Fibroblast of skin of scalp (primary cell): Measurements from ENCODE around the gene LSM10.
A peak's percentile ranks its signal among the peaks of the same experiment; 100 is the strongest.

Experiments
- DNase-seq: peaks from one replicate; pipeline ENCODE4 v3.0.0-alpha.2; 2013

The LSM10 gene

DNA sequence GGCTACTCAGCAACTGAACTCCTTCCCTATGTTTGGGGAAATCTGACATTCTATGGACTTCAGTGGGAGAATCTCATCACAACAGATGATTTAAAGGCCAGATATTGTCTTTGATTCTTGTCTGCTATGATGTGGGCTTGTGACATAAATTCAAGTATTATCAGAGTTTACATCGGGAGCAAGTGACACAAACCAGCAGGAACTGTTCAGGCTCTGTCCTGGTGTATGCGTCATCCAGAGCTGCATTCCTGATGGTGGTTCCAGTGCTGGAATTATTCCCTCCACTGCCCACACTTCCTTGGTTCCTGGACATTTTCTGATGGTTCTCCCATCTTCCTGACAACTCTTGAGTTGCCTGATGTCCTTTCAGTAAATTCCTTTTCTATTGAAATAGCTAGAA lies 10.8 kb upstream of the LSM10 start:
- peak; percentile 50 for DNase-seq

DNA sequence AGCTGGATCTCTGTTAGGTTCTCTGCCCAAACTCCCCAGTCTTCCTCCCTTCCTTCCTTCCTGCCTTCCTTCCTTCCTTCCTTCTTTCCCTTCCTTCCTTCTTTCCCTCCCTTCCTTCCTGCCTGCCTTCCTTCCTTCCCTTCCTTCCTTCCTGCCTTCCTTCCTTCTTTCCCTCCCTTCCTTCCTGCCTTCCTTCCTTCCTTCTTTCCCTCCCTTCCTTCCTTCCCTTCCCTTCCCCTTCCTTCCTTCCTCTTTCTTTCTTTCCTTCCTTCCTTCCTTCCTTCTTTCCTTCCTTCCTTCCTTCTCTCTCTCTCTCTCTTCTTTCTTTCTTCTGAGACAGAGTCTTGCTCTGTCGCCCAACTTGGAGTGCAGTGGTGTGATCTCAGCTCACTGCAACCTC lies 8.7 kb upstream of the LSM10 start:
- no peak for DNase-seq

DNA sequence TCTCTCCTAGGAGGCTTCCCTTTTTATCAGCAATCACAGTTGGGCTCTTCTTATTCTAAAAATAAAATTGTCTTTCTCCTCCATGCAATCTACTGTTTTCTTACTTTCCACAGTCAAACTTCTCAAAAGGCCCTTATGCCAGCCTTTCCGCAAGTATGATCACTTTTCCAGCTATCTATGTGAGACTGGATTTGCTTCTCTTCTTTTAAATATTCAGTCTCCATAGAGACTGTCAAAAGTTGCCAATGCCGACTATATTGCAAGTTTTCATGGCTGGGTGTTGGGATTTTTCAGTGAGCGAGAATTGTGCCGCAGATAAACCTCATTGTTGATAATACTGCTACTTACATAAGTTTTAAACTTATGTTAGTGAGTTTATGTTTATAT lies 4.8 kb upstream of the LSM10 start:
- no peak for DNase-seq

DNA sequence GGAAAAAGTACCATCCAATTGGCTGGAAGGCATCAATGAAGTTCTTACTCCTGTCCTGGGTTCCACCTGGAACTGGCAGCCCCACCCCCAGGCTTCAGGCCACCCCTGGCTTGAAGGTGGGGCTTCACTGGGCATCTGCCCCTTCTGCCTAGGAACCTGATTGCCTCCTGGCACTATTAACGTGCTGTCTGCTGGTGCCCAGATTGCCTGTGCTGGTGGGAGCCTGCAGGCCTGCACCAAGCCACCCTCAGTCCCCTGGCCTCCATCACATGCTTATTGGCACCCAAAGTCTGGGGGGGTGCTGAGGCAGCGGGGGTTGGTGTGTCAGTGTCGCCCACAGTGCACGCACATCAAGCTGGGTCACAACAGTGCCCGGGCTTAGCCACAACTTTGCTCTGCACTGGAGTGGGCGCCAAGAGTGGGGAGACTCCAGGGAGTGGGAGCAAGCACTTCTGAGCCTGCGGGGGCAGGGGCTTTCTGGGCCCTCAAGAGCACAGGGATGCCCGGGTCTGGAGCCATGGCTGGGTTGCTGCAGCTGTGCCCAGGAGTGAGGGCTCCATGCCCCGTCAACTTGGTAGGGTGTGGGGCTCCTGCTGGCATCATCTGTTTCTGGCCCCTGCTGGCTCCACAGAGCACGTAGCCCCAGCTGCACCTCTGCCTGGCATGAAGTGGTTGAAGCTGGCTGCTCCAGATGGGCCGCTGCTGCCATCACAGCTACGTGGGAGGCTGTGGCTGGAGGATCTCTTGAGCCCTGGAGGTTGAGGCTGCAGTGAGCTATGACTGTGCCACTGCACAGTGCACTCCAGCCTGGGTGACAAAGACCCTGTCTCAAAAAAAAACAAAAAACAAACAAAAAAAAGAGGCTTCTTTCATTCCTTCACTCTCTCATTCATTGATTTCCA lies 4.1 kb upstream of the LSM10 start:
- DNase-seq: no peak

DNA sequence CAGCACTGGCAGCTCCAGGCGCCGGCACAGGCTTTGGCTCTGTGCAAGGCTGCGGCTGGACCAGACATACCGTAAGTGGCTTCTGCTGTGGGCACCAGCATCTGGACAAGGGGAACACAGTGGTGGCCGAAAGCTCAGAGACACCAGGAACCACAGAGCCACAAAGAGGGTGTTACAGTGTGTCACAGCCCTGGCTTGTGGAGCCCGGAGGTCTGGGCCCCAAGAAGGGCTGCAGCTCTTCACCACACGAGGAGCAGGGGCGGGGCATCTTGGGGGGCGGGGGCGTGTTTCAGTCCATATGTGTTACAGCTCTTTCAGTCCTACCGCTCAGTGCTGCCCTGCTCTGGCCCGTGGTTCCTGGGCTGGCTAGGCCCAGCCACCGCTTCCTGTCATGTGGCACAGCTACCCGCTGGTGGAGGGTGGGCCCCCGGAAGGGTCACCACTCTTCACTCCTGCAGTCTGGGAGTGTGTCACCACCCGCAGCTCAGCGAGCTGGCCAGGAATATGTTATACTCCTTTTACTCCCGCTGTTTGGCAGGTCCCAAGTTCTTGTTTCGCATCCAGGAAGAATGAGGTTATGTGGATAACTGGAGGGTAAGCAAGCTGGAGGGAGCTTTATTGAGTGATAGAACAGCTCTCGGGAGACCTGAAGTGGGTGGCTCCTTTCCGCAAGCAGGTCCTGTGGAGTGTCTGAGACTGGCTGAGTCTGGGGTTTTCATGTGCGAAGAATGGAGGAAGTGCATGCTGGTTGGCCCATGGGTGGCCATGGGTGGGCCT lies 3.3 kb upstream of the LSM10 start:
- peak; percentile 70 for DNase-seq

DNA sequence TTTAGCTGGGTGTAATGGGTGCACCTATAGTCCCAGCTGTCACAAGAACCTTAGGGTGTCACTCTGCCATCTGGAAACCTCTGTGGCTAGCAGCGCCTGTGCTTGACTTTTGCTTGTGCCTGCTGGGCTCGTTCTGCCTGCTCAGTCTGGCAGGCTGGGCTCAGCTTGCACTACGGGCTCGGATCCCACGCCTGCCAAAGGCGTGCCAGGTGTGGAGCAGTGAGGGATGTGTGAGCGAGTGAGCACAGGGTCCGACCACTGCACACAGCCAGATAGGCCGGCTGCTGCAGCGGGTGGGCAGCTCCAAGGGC lies 2.8 kb upstream of the LSM10 start:
- DNase-seq: no peak

DNA sequence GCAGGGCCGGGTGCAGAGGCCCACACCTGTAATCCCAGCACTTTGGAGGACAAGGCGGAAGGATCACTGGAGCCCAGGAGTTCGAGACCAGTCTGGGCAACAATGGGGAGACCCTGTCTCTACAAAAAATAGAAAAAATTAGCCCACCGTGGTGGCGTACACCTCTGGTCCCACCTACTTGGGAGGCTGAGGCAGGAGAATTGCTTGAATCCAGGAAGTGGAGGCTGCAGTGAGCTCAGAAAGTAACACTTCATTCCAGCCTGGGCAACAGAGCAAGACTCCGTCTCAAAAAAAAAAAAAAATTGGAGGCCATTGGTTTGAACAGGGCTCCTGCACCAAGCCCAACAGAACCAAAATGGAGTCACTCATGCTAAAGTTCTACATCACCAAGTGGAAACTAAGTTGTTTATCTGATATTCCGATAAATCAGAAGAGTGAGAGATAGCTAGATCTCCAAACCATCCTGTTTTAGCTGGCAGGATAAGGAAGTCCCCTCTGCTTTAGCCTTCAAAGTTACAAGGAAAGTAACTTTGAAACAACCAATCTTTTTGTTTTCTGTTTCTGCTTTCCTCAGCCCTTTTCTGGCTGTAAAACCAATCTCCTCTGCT lies 766 bp upstream of the LSM10 start:
- no peak for DNase-seq

DNA sequence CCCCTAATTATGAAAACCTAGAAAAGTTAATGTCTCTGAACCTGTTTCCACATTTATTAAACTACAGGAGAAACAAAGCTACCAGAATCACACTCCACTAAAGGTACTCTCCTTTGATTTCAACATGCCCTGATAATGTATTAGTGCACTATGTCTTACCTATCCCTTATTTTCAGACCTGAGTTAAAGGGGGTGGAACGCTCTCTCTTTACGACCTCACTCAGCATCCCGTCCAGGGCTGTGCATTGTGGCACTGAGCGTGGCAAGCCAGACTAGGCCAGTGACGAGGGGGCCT lies 678 bp downstream of the LSM10 start:
- DNase-seq: no peak

DNA sequence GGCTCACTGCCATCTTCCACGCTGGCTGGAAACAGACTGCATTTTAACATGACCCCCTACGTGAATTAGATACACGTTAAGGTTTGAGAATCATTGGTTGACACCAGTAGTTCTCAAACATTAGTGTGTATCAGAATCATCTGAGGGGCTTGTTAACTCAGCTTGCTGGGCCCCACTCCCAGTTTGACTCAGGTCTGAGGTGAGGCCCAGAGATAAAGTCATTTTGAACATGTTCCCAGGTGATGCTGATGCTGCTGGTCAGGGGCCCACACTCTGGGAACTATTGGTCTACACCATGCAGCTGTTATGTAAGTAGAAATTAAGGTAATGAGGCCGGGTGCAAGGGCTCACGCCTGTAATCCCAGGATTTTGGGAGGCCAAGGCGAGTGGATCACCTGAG lies 1.3 kb downstream of the LSM10 start:
- no peak for DNase-seq

DNA sequence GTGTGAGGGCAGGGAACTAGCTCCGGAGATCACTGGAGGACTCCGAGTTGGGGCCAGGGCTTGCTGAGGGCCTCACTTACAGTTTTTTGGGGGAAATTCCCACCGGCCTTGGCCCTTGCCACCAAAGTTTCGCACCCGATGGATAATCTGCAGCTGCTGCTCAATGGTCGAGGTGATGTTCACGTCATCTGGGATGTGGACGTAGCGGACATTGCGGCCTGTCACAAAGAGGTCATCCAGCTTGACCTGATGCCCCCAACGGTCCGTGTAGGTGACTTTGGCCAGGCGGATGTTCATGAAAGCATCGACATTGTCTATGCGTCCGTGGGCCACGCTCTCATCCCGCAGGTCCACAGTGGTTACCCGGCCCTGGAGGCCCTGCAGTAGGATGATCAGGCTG lies 4.0 kb downstream of the LSM10 start:
- DNase-seq: no peak

DNA sequence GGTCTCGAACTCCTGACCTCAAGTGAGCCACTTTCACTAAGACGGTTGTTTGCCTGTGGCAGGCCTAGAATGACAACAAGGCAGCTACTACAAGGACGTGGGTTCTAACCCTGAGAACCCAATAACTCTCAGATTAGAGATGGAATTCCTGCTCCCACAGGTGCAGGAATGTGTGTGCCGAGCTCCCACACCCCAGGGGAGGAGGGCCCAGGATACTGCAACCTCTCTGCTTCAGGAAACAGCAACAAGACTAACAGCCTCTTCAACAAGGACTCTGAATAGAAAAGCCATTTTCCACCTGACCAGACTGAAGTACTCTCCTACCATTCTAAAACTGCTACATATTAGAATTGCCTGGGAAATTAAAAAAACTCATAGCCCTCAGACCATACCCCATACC lies 4.9 kb downstream of the LSM10 start:
- DNase-seq: no peak

DNA sequence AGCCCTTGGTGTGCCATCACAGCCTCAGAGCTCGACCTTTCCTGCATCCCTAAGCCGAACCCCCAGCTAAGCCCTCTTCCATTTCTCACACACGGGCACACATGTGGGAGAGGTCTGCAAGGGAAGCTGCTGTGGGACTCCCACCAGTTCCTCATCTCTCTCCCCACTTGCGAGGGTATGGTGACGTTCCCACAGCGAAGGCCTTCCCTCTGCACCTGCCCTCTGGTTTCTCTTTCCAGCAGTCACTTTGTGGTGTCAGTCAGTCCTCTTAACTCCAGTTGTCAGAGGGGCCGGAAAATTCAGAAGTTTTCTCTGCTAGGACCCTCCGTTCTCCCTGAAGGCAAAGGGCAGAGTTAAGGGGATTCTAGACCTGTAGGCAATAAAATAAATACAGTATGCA lies 6.4 kb downstream of the LSM10 start:
- no peak for DNase-seq

DNA sequence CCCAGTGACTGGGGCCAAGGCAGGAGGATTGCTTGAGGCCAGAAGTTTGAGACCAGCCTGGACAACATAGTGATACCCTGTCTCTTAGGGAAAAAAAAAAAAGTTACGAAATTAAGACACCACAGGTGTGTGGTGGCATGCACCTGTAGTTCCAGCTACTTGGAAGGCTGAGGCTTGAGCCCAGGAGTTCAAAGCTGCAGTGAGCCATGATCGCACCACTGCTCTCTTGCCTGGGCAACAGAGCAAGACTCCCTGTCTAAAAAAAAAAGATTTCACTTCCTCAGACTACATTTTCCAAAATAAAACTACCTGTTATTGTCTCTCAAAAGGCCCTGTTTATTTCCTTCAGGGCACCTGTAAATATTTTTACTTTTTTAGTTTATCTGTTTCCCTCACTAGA lies 7.3 kb downstream of the LSM10 start:
- no peak for DNase-seq

DNA sequence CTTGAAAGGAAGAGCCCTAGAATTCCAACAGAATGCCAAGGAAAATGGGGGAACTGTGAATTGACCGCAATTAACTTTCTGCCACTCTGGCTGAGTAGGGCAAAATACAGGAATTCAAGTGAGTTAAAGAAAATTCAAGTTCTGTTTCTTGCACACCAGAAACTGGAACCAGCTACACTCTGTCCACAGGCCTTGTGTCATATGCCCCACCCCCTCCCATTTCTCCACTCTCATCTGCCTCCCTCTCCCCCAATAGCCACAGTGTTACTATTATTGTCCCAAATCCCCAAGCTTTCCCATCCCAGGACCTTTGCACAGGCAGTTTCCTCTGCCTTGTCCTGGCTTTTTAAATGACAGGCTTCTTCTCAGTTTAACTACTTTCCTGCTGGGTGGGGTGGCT lies 7.7 kb downstream of the LSM10 start:
- DNase-seq: no peak

DNA sequence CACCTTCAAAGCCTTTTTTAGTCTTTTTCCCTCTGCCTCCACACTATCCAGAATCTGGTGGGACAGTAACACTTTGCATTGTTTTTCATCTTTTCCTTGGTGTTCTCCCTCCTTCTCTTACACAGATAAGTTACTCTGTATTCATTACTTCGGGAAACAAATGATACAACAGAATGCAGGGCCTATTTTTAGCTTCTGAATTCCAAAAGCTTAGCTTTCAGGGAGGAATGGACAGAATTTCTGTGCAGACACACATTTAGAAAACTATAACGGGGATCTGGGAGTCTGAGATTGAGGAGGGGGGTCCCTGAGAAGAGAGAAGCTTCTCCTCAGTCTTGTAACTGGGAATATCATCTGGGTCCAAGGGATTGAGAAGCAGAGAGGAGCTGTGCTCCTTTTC lies 8.4 kb downstream of the LSM10 start:
- DNase-seq: no peak

DNA sequence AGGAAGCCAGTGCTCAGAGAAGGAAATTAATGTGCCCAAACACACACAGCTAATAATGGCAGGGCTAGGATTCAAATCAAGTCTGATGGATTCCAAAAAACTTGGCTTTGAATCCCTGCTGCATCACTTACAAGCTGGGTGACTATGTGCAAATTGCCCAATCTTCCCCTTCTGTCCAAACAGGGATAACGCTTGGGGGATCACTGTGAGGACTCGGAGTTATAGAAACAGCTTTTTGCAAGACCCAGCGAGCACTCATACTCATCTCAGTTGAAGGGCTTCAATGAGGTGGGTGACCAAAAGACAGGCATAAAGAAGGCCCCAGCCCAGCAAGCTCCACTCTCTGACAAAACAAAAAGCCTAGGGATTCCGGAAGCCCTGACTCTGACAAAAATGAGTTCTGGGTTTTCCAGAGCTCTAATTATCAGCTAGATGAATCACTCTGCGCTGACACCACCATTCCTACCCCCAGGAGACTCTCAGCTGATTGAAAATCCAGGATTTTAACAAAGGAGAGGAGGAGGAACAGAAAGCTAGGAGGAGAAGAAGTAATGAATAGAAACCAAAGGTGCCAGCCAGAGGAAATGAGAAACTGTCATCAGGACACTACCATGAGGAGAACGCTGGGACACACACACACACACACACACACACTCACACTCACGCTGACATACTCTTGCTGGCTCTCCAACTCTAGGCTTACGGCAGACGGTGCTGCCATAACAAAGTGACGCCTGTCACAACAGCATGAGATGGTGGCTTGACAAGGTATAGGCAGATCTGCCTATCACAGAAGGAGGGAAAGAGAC lies 10.4 kb downstream of the LSM10 start:
- DNase-seq: peak; percentile 90

DNA sequence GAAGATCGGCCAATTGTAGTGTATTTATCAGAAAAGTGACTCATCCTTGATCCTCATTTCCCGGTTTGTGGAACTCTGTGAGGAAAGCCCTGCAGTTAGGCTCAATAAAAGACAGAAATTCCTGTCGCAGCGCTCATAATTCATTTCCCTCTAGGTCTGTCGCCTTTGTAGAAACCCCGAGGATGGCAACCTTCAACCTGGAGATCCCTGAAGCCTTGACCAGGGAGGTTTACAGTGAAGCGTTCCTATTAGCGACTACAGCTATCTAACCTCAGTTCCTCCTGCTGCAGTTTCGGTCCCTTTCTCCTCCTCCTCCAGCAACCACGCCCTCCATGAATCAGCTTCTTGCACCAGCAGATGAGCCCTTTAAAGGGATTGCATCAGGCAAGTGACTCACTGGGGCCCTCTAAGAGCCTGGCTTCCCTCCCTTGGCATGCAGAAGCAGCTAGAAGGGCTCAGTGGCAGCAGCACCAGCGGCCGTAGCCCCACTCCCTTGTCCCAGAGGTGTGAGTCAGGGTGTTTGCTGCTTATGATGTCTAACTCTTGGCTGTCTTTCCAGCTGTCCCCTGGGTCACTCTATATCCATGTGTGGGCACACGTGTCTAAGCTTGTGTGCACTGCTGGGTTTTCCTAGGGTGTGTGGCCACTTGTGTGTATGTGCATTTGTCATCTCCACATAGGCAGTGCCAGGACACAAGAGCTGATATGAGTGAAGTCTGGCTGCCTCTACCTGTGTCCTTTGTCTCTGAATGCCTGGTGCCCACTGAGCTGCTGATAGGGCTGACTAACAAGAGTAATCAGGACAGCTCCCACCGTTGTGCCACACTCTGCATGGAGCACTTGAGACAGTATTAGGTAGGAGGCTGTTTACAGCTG lies 11.2 kb downstream of the LSM10 start:
- peak; percentile 100 for DNase-seq

DNA sequence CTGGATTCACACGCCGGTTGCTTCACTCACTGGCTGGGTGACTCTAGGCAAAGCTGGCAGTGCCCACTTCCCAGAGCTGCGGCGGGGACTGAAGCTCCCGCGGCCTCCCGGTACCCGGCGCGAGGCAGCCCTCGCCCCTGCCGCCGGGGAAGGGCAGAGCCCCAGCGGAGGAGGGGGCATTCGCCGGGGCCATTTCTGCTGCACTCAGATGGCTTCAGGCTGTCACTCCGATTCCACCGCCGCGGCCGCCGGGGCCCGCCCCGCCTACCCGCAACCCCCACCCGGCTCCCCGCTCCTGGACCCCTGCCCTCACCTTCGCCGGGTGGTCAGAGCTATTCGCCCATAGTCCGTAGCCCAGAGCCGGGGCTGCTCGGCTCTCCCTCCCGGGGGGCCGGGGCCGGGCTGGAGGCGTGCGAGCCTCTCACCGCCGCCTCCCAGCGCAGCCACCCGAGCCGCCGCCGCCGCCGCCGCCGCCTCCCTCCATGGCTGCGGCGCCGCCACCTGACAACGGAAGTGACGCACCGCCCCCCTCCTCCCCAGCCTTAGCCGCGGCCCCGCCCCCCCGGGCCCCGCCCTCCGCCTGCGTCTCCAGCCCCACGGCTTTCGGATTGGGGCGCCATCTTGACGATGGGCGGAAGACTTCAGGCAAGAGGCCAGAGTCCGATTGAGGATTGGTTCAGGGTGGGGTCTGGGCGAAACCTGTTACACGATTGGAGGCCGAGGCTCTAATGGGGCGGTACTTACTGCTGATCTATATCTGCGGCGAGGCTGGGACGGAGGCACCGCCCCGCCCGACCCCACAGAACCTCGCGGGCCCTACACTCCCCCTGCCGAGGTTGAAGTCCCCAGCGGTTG lies 12.1 kb downstream of the LSM10 start, which contains the start of gene STK40:
Gene STK40, minus strand, starts transcription at position 515 of the 855 bp plus-strand sequence. CDS start 24,592 bp downstream, outside the sequence.
- DNase-seq: peak; percentile 100

DNA sequence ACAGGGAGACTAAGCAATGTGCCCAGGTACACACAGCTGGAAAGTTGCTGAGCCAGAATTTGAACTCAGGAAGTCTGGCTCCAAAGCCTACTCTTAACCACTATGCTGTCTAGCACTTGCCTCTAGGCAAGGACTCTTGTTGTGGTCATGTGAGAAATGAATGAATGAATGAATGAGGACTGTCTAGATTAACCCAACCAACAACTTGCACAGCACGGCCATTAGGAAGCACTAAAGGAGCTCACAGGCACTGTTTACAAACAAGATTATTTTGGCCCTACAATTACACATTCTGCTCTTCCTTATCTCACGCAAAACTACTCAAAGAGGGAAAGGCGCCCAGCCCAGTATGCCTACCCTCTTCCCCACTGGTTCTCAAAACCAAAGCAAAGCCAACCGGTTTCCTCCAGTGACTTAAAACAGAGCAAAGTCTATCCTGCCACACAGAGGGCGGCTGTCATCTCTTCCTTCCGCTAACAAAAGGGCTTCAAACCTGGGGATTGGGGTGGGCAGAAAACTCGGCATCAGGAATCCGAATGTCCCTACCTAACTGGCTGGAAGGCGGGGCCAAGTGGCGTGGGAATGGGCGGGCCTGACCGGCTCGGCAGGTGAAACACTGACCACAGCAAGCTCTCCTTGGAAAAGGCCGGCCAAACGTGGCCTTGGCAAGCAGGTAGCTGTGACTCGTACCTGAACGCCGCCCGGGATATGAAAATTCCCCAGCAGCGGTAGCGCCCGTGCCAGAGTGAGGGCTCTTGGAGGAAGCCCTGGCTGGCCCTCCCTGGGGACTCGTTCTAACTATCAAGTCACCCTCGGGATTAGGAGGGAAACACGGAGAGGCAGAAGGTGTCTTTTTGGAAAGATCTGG lies 12.9 kb downstream of the LSM10 start:
- peak; percentile 9 for DNase-seq

DNA sequence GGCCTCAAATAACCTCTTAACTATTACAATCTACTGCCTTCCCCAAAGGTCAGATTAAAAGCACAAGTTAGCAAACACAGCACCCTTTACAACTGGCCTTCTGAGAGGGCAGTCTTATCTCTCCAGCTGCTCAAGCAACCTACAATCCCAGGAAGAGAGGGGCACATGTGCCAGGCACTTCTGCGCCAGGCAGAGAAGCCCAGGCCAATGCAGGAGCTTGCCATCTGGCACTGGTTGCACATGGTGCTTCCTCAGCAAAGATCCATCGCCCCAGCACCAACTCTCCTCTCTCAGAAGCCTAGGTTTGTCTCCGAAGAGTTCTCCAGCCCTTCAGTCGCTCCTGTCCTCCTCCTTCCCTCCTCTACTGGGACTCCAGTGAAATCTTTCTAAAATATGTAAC lies 14.5 kb downstream of the LSM10 start:
- DNase-seq: no peak
